NCI-H146 (cell line): Measurements from ENCODE around the gene PLOD3.
"Not testable (repeated sequence)": the region's sequence is repeated elsewhere in the genome, so short reads cannot be mapped to it uniquely, and the experiment has no call there.

ENCODE experiments used
- DNase-seq: peaks from one replicate; lab custom pipeline; 2025; lab: John Stamatoyannopoulos, UW

Gene PLOD3

DNA sequence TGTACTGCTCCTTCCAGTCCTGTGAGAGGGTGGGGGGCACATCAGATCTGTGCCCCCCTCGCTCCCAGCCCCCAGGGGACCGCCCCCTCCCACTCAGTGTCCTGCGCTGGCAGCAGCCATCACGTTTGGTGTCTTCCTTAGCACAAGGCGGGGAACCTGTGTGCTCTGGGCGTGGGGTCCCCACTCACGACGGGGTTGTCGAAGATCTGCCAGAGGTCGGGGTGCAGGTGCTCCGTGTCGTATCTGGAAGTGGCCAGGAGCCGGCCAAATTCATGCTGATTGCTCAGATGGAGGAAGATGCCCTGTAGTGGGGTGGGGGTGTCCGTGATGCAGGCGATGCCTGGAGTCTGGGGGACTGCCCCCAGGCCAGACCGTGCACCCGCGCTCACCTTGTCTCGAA, 7.2 kb downstream of the PLOD3 start:
- DNase-seq = no peak

DNA sequence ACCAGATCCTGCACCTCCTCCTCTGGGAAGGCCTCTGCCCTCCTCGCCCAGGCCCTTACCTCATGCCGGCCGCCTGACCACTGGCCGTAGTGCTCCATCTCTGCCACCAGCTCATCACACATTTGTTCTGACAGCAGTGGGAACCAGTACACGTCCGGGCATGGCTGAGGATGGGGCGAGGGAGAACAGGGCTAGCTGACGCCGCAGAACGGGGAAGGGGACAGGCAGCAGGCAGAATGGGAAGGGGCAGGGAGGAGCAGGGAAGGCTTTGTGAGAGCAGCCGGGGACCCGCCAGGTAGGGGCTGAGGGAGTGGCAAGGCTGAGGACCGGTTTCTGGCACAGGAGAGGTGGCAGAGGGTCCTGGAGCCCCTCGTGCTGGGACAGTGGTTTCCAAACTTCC, 8.6 kb downstream of the PLOD3 start:
- no peak for DNase-seq

DNA sequence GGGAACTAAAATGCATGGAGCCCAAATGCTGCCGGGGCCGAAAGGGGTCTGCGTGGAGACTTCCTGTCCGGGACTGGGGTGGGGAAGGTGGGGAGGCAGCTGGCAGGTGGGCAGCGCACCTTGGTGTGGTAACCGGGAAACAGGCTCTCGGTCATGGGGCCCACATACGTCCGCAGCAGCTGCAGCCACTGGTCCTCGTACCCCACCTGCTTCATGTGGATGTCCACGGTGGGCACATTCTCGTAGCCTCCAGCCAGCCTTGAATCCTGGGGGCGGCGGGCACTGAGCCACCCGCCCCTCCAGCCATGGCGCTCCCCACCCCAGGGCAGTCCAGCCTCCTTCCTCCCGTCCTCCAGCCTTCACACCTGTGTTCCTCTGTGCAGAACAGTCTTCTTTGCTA, 9.9 kb downstream of the PLOD3 start:
- no peak for DNase-seq

DNA sequence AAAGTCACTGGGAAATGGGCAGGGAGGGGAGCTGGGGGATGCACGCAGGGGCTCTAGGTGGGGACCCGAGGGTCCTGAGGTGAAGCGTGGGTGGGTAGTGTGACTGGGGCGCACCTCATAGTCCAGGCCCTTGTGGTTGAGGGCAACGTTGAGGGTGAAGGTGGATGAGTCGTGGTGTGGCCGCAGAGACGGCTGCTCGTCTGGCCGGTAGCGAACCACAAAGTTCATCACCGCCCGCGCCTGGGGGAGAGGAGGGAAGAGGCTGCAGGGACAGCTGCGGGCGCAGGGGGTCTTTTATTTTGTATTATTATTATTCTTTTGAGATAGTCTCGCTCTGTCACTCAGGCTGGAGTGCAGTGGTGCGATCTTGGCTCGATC, 10.7 kb downstream of the PLOD3 start:
- no peak for DNase-seq

DNA sequence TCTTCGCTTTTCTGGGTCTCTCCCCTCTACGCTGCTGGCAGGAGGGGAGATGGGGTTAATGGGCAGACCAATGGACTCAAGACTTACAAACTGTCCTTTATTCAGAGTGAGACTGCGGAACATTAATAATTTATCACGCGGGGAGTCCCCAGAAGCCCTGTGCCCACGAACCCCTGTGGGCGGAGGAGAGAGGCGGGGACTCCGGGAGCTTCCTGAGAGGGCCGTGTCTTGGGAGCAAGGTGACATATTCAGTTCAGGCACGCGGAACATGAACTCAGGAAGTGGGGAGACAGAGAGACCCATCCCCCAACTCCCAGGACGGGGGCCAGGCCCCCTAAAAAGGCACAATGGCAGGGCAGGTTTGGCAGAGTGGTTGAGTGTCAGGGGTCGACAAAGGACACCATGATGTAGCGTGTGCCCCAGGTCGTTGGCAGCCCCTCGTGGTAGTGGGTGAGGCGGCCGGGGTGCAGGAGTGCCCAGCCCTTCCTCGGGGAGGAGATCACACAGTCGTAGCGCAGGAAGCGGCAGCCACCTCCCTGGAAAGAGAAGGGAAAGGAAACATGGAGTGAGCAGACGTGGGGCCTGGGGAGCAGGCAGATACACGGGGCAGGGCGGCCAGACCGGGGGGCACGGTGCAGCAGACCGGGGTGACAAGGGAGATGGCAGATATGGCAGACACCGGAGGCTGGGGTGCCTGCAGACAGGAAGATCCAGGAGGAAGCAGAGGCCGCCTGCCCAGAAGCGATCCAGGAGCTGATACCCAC, 11.3 kb downstream of the PLOD3 start:
- no peak for DNase-seq

DNA sequence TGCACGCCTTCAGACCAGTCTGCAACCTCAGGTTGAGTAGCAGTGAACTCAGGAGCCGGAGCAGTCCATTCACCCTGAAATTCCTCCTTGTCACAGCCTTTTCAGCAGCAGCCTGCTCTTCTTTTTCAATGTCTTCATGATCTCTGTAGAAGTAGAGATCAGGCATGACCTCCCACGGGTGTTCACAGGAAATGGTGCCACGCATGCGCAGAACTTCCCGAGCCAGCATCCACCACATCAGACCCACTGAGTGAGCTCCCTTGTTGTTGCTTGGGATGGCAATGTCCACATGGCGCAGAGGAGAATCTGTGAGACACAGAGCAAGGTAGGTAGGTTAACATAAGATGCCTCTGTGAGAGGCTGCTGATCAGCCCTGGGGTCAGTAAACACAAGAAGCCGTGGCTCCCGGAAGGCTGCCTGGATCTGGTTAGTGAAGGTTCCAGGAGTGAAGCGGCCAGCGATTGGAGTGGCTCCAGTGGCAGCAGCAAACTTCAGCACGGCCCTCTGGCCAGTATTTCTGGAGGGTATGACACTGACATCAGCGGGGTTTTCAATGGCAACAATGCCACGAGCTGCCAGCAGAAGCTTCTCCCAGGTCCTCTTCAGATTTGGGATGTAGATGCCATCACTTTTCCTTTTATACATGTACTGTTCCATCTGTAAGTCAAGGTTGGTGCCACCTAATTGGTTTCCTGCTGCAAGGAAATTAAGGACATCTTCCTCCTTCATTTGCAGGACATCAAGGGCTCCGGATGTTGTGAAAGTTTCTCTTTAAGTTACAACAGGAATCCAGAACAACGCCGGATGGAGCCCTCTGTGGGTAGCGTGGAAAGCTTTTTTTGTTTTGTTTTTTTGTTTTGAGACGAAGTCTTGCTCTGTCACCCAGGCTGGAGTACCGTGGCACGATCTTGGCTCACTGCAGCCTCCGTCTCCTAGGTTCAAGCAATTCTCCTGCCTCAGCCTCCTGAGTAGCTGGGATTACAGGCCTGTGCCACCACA, 13.3 kb downstream of the PLOD3 start:
- not testable (repeated sequence) for DNase-seq

DNA sequence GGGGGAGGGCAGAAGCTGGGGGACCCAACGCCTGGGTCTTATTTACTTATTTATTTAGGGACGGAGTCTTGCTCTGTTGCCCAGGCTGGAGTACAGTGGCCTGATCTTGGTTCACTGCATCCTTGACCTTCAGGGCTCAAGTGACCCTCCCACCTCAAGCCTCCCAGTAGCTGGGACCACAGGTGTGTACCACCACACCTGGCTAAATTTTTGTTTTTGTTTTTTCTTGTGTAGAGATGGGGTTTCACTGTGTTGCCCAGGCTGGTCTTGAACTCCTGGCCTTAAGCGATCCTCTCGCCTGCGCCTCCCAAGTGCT, 14.8 kb downstream of the PLOD3 start:
- no peak for DNase-seq

DNA sequence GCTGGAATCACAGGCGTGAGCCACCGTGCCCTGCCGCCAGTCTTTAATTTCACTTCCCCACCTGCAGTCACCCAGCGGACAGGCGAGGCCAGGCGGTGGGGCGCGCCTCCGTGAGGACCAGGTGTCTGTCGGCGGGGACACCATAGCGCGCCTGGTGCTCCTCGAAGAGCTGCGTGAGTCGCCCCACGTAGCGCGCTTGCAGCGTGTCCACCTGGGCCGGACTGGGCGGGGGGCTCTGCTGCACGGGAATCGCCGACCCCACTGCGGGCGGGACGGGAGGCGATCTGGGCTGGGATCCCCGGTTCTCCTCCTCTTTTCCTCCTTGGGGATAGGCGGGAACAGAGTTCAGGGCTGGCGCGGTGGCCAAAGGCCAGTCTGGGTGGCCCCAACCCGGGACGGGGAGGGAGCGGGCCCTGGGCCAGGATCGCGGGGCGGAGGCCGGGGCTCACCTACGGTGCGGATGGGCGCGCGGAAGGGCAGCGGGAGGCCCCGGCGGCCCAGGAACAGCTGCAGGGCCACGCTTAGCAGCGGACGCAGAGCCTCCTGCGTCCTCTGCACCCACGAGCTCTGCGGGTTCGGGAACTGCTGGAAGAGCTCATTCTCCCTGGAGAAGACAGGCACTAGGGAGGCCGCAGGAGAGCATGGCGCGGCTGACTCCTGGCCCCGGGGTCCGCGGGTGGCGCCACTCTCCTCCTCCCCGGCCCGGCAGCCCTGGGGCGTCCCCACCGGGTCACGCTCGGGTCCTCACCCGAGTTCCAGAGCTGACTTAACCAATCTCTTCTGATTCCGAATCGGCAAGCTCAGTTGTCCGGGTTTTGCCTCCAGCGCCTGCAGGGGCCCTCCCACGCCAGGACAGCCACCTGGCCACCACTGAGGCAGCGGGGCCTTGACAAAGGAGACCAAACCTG, 15.4 kb downstream of the PLOD3 start:
- DNase-seq = peak; percentile 63

DNA sequence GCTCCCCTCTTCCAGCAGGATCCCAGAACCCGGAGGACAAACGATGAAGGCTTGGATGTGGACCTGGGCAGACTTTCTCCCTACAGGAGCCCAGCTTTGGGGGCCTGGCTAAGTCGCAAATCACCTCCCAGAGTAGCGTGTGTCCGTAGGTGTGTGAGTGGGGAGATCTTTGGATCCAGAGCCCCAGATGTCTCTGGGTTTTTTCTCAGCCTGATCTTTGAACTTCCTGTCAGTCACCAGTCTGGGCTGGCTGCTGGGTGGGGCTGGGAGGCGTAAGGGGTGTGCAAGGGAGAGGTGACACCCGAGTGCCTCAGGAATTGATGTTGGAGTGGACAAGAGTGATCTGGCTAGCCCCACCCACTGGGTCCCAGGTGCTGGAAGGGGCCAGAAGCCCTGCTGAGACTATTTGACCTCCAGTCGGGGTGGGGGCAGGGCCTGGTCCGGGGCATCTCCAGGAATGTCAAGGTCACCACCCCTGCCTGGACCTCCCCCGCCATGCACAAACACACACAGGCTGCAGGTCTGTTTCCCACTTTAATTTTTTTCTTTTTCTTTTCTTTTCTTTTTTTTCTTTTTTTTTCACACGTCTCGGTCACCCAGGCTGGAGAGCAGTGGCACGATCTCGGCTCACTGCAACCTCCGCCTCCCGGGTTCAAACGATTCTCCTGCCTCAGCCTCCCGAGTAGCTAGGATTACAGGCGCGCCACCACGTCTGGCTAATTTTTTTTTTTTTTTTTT, 16.4 kb downstream of the PLOD3 start, which contains the start of gene MOGAT3:
TSS of gene MOGAT3 (minus strand) at position 175 of the 738 bp plus-strand sequence. CDS start 182 bp downstream, outside the sequence.
- DNase-seq = peak; percentile 18

DNA sequence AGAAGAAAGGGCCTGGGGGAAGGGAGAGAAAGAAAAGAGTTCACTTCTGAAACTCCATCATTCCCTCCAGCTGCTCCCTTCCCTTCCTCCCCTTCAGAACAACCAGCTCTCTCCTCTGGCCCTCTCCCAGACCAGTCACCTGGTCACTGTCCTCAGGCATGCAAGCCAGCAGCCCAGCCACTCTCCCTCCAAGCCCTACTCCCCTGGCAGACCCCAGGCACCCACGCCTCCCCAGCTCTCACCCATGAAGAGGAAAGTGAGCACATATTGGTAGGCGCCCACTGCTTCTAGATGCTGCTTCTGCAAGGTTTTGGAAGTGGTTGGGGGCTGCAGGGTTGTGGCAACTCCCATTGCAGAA, 16.9 kb downstream of the PLOD3 start:
- no peak for DNase-seq

DNA sequence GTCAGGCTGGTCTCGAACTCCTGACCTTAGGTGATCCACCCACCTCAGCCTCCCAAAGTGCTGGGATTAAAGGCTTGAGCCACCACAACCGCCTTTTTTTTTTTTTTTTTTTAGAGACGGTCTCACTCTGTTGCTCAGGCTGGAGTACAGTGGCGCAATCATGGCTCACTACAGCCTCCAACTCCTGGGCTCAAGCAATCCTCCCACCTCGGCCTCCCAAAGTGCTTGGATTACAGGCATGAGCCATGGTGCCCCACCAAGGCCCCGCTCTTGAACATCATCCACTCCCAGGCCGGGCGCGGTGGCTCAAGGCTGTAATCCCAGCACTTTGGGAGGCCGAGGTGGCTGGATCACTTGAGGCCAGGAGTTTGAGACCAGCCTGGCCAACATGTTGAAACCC, 17.9 kb downstream of the PLOD3 start:
- DNase-seq = not testable (repeated sequence)

DNA sequence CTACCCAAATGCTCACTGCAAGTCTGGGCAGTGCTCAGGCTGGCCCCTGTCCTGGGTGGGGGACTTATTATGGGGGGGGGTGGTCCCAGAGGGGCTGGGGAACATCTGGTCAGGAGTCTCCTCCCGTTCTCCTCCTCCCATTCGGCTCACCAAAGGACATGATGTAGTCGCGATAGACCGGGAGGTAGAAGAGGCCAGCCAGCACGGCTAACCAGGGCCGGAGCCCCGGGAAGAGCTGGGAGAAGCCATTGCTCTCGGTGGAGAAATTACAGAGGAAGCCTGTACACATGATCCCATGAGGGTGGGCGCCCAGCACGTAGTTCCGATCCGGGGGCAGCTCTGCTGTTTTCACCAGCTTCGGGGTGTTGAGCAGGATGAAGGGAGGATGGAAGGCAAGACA, 18.9 kb downstream of the PLOD3 start:
- DNase-seq = no peak

DNA sequence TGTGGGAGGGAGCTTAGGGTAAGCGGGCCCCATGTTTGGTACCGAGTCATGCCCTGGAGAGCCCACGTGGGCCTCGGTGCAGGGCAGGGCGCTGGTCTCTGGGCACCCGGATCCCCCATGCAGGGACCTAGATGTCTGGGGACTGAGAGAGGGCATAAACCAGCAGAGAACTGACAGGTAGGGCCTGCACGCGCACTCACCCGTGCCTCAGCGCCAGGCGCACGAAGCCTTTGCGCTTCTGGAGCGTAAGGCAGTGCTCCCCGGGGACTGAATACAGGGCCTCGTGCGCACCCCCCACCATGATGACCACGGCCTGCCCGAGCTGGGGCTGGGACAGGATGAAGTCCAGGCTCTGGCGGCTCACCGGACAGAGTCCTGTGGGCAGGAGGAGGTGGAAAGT, 19.4 kb downstream of the PLOD3 start:
- DNase-seq = no peak

DNA sequence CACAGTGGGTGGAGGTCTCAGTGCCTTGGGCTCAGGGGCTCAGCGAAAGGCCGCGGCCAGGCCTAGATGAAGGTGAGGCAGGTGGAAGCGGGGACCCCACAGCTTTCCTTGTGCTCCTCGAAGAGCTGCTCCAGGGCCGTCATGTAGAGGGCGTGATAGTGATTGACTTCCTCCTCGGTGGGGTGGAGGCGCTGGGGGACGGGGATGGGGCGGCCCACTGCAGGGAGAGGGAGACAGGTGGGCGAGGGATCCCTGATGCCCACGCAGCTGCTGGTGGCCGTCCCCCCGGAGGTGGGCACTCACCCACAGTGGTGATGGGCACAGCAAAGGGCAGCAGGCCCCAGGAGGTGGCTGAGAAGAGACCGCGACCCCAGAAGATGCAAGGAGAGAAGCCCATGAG, 21.5 kb downstream of the PLOD3 start:
- no peak for DNase-seq

DNA sequence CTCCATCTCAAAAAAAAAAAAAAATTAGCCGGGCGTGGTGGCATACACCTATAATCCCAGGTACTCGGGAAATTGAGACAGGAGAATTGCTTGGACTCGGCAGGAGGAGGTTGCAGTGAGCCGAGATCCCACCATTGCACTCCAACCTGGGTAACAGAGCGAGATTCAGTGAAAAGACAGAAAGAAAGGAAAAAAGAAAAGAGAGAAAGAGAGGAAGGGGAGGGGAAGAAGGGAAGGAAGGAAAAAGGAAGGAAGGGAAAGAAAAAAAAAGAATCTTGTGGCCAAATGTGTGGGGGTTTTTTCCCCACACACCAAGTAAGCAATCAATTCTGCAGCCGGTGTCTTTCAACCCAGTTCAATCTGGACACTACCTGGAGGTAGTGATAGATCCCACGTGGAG, 28.3 kb downstream of the PLOD3 start:
- DNase-seq = no peak

DNA sequence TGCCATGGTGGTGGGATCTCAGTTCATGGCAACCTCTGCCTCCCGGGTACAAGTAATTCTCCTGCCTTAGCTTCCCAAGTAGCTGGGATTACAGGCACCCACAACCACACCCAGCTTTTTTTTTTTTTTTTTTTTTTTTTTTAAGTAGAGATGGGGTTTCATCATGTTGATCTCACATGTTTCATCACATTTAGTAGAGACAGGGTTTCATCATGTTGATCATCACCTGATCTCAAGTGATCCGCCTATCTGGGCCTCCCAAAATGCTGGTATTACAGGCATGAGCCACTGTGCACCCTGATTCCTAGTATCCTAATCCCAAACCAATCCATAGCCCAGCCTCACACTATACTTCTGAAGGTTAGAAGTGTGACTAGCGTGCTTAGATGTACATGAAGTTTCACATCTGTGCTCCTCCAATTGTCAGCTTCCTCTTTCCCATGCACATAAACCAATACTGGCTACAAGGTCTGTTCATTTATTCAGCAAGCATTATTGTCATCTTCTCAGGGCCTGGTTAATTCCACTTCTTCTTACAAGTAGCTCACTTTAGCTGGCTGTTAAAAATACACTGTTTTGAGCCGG, 30.4 kb downstream of the PLOD3 start:
- DNase-seq = no peak

DNA sequence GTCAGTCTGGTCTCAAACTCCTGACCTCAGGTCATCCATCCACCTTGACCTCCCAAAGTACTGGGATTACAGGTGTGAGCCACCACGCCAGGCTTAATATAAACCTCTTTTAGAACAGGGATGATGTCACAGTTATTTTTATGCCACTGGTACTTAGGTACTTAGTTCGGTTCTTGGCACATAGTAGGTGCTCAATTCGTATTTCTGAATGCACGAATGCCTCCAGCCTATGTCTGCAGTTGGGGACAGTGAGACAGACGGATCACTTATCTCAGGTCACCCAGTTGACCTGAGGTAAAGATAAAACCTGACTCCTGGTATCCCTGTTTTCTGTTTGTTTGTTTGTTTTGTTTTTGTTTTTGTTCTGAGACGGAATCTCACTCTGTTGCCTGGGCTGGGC, 31.2 kb downstream of the PLOD3 start:
- DNase-seq = no peak

DNA sequence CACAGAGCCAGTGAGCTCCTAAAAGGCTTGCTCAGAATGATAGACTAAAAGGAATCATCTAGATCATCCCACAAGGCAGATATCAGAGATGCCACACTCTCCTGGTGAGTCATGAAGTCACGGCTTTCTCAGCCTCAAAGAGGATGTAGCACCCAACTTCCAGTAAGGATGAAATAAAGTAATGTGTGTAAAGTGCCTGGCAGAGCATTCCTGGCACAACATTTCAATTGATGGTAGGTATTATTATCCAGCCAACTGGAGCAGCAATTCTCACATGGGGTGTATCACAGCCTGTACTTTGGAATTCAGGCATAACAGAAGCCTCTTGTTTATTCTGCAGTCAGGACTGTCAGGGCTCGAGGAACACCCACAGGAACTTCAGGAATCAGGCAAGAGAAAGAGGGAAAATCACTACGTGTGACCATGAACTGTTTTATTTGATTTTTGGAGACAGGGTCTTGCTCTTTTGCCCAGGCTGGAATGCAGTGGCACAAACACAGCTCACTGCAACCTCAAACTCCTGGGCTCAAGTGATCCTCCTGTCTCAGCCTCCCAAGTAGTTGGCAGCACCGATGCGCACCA, 32.0 kb downstream of the PLOD3 start:
- no peak for DNase-seq

DNA sequence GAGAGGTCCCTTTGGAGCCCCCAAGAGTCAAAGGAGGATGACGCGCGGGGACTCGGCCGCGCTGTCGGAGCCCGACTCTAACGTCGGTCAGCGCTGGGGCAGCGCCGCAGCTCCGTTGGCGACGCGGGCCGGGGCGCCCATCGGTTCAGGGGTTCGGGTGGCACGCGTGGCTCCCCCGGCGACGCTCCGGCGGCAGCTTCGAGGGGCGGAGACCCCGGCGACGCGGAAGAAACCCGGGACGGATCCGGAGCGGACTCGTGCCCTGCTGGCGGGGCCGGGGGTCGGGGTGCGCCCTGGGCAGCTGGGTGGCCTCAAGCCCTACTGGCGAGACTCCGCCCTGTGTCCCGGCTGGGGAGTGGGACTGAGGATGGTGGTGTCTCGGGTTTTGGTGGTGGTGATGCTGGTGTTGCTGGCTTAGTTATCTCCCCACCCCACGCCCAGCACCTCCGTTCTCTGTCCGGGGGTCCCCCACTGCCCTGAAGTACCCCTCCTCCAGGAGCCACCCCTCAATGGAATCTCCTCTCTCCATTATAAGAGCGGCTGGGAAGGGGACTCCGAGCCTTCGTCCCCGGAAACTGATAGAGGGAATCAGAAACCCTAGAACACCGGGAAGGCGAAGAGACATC, 37.1 kb downstream of the PLOD3 start, which contains the start of gene NAT16:
TSS of gene NAT16 (minus strand) at position 164 of the 626 bp plus-strand sequence. CDS start 5,486 bp downstream, outside the sequence.
- no peak for DNase-seq

DNA sequence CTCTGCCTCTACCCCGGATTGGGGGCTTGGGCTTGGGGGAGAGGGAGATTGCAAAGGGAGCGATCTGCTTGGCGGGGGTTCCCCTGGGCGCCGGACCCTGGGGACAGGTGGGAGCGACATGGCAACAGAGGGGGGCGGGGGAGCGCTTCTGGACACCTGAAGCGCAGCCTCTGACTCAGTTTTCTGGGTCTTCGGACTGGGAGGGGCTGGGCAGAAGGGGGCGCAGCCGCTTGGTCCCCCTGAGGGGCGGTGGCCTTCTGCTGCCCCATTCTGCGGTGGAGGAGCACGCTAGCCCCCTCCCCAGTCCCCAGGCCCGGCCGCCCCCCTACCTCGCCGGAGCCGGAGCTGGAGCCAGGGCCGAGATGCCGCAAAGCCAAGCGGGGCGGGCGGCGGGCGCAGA, 37.7 kb downstream of the PLOD3 start:
- no peak for DNase-seq
